ENCODE results near the gene HNRNPA0. TPM values are rescaled to one million over a fixed set of nuclear protein-coding genes. Genes with fewer than 3 reads are reported as not detected.

HNRNPA0 gene
- polyA plus RNA-seq, 3 donors, result 62.4 to 80.8 (median 76.8) TPM

GRCh38 chr5:137695651-137696428, 58.3 kb downstream of the HNRNPA0 start:
- DNase-seq, result no peak

Other genes with a start within 250 kb of the HNRNPA0 start
- 10 to 100 TPM; 12.2 to 26.6 (median 25.0) TPM for gene KLHL3, start 18.3 kb downstream of the HNRNPA0 start, polyA plus RNA-seq (ENCODE audit: insufficient read length in 3 of 3)
- gene MYOT, start 113.5 kb upstream of the HNRNPA0 start, polyA plus RNA-seq (ENCODE audit: insufficient read length in 3 of 3), result 1 to 10 TPM in 1 of 3 donors, under 1 TPM in 2; 0.62 to 1.7 (median 0.86) TPM
- under 1 TPM; 0.26 to 0.58 (median 0.53) TPM for gene PKD2L2, start 135.1 kb upstream of the HNRNPA0 start, polyA plus RNA-seq (ENCODE audit: insufficient read length in 3 of 3)